Activated CD8-positive, alpha-beta memory T cell treated with anti-CD3 and anti-CD28 coated beads for 36 hours (primary cell): ENCODE measurements around the gene MACROD2. TPM values are rescaled to one million over a fixed set of nuclear protein-coding genes. Genes with fewer than 3 reads are reported as not detected.

Experiments used
- CTCF ChIA-PET: fragments of 350-600 bp; sonication (Branson Sonifier 250); formaldehyde crosslinking; loops from one replicate; lab custom pipeline; 2021; ENCODE audit warnings: antibody characterized with exemption; lab: Charles Lee
- POLR2A ChIA-PET: fragments of 350-600 bp; sonication (Branson Sonifier 250); formaldehyde crosslinking; loops from one replicate; lab custom pipeline; 2021; ENCODE audit warnings: antibody characterized with exemption; lab: Charles Lee
- total RNA-seq, 2 experiments: library from RNA; stranded (reverse); gene quantifications; one replicate each; pipeline ENCODE4 v1.2.3, GENCODE V29; 2021

MACROD2 gene
- total RNA-seq, 2 experiments from 2014 or later = not detected

DNA sequence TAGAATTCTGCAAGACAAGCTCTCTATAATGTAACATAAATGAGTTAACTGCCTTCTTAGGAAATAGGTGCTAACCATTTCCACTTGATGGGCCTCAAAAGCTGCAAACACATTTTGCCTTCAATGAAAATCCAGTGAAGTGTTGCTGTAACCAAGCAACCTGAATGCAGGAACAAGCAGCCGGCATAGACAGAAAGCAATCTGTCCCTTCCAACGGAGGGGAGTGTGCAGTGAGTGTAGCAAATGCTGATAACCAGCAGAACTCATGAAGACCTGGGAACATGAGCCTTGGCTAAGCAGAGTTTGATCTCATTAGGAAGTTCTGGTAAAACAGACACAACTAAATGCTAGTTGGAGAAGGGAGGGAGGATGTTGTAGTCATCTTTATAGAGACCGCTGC lies 1880.1 kb downstream of the MACROD2 start:
- ChIA-PET POLR2A (no interaction called here), CTCF (no interaction called here)

DNA sequence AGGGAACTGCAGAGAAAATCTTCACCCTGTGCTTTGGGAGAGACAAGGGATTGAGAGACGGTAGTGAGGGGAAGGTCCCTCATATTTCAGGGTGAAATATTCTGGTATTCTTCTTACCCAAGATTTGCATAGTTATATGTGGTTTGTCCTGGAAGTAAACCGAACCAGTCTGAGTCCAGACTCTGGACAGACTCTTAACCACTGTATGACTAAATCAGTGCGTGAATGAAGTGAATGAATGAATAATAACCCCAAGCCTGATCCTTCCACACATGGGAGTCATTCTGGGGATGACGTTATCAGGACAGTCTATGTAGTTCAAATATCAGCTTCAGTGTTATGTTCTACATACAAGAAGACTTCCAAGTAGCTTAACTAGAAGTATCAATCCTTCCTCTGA lies 1887.2 kb downstream of the MACROD2 start:
- ChIA-PET CTCF (no interaction called here), POLR2A (no interaction called here)

DNA sequence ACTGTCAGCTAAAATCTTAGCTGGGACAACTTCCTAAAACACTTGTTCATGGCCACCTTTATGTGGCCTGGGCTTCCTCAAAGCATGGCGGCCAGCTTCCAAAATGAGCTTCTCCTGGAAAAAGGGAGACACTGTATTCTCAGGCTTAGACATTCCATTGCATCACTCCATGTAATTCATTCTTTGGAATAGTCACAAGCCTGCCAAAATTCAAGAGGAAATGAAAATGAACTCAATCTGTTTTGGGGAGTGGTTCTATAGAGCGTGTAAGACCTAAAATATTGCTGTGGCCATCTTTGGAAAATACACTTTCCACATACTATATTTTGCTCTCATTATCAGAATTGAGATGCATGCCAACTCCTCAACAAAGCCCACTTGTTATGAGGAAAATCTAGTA lies 1890.9 kb downstream of the MACROD2 start:
- ChIA-PET POLR2A (no interaction called here), CTCF (no interaction called here)

DNA sequence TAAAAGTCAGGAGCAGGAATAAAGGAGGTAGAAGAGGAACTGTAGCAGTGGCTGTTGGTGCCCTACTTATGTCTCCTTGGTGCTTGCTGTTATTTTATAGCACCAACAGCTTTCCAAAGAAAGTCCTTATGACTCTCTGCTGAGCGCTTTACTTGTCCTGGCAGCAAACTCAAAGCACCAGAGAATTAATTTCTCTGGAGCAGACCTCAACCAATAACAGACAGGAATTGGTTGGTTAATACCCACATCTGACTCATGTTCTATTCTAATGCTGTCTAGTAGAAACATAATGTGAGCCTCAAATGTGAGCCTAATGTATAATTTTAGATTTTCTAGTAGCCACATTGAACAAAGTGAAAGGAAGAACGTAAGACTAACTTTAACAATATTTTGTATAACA lies 1892.1 kb downstream of the MACROD2 start:
- ChIA-PET CTCF (no interaction called here), POLR2A (no interaction called here)

DNA sequence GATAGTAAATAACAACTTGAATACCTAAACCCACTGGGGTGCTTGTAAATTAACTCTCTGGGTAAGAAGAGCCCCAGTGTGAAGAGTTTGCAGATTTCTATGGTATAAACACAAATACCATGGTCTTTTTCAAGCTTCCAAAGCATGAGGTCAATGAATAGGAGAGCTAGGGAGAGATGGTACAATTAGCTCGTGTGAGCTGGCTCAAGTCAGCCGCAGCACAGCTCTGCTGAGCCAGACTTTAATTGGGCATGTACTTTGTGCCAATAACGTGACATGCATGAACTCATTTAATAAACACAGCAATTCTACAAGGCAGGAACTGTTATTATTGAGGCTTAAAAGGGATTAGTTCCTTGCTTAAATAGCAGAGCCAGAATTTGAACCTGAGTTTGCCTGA lies 1893.7 kb downstream of the MACROD2 start:
- POLR2A ChIA-PET = no interaction called here

DNA sequence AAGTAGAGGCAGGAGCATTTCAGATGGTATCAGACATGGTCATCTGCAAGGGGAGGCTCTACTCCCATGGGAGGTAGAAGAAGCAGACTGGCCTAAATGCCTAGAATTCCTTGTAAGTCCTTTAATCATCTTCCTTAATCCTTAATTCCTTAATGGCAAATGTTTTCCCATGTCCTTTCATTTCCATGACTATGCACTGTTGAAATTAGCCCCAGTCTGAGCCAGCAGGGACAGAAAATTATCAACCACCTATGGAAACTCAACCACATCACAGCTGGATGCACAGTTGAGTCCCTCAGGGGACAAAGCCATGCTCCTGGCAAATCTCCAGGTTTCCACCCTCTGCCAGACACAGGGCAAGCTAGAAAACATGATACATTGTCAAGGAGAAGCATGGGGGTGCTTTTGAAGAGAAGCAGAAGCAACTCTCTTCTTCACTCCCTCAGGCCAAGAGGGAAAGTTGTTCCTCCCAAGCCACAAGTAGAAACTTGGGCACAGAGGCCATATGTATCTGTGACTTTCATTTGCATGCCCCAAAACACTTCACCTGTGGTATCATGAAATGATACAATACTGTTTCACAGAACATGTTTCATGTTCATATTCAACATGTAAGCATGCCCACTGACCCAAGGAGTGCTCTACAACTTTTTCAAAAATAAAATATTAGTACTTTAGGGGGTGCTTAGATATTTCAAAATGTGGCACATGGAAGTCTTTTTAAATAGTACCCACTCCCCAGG lies 1894.4 kb downstream of the MACROD2 start:
- POLR2A ChIA-PET = no interaction called here

More for the DNA sequence above, 1893.7 kb downstream of the MACROD2 start:
- CTCF ChIA-PET = no interaction called here

DNA sequence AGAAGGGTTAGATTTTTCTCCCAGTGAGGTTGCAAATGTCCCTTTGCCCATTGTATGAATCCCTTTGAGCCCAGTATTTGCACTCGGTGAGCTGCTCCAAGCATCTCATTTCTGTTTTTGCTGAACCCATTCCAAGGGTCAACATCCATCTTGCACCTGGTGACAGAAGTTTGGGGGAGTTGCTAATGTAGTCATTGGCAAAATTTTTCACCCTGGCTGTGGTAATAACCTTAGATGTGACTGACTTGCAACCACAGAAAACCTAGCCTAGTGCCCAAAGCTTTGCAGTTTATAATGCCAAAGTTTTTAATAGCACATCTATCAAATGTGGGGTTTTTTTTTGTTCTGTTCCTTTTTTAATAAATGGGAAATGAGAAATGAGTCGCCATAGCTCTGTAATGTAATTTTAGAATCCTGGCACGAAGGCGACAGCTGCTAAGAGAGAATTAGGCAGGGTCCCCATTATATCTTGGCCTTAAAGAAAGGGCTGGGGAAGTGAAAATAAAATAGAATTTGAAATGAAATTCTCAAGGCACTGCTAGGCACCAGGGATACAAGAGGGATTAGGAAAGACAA lies 1895.2 kb downstream of the MACROD2 start:
- POLR2A ChIA-PET = no interaction called here
- CTCF ChIA-PET = no interaction called here

More for the DNA sequence above, 1894.4 kb downstream of the MACROD2 start:
- CTCF ChIA-PET = no interaction called here

DNA sequence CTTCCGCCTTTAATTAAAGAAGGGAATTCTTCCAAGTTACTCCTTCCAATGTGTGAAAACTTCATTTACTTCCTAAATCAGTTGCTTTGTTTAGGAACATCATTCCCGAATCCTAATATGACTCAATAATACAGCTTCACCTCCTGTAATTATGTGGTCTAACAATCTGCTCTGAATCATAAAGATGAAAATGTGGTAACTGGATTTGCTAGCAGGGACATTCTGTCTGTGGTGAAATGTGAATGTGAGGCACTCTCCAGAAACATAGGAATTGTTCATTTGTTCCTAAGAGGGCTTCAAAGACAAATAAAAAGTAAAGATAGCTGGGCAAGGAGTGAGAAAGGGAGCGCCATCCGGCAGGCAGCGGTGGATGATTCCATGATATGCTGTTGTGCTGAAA lies 1899.8 kb downstream of the MACROD2 start:
- ChIA-PET CTCF (no interaction called here), POLR2A (no interaction called here)

DNA sequence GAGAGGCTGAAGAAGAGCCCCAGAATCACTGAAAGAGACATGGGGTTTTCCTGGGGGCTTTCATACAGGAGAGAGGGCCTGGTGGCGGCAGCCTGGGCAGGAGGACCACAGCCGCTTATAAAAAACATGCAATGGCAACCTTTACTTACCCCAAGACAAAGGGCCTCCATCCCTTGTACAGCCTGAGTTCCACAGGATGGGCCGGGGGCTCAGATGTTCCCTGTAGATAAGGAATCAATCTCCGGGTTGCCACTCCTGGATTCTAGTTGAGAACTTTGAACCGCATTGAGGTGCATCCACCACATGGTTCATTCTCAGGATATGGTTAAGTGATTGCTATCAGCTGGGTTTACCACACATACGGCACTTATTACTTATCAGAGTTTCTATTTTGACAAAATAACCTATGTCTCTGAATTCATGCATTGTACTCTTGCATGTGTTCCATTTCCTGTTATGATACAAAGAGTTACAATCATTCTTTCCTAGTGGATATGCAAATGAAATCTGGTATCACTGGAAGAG lies 1900.3 kb downstream of the MACROD2 start:
- ChIA-PET POLR2A (no interaction called here), CTCF (no interaction called here)

DNA sequence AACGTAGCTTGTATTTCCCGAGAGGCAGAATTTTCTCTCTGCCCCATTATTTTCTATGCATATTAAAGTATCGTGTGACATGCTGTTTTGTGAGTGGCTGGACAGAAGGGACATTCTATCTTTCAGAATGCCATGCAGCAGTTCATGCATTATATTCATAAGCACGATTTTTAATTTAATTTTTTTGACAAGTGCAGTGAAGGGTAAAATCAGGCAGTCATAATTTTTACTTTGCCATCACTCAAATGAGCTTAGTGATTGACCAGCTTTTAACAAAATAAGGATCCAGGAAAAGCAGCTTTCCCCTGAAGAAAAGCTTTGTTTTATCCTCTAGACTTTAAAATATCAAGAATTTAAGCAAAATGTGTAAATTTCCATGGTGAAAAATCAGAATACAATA lies 1904.7 kb downstream of the MACROD2 start:
- CTCF ChIA-PET = no interaction called here

DNA sequence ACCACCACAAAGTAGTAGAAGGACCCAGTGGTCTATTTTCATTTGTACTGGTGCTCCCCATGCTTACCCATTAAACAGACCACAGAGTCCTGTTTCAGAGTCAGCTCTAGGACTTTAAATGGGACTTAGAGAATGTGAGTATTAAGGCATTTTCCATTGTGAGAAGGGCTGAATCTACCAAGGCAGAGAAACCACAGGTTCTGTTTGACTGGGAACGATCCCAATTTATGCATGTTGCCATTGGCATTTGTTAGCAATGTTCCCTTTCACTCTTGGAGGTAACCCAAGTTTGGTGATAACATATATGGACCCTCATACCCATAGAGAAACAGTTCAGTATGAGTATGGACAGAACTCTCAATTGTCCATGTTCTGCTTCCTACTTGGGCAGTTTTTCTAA lies 1905.1 kb downstream of the MACROD2 start:
- POLR2A ChIA-PET = no interaction called here
- CTCF ChIA-PET = no interaction called here

More for the DNA sequence above, 1904.7 kb downstream of the MACROD2 start:
- POLR2A ChIA-PET = no interaction called here

DNA sequence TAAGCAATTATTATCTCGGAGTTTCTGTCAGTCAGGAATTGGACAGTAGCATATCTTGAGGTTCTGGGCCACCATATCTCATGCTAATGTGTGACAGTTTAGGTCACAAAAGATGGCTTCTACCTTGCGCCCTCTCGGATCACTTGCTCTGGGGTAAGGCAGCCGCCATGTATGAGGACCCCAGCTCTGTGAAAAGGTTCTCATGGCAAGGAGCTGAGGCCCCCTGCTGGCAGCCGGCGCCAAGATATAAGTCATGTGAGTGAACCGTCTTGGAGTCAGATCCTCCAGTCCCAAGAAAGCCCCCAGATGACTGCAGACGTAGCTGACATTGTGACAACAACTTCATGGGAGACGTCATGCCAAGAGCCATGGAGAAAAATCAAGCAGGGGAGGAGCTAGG lies 1907.2 kb downstream of the MACROD2 start:
- CTCF ChIA-PET = no interaction called here
- POLR2A ChIA-PET = no interaction called here

DNA sequence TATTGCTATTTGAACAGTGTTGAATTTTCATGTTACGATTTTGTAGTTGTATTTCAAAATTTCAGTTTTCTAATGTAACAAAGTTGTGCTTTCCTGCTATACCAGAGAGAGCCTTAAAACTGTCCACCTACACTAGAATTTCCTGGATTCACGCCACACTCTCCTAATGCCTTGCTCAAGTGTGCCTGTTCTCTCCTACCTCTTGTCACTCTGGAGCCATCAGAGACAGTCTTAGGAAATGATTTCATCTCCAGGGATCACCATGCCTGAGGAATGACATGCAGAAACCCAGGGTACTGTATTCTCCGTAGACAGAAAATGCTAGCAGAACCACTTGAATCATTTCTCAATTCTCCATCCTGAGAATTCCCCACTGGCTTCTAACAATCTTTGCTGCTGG lies 1910.3 kb downstream of the MACROD2 start:
- POLR2A ChIA-PET = no interaction called here
- CTCF ChIA-PET = no interaction called here

DNA sequence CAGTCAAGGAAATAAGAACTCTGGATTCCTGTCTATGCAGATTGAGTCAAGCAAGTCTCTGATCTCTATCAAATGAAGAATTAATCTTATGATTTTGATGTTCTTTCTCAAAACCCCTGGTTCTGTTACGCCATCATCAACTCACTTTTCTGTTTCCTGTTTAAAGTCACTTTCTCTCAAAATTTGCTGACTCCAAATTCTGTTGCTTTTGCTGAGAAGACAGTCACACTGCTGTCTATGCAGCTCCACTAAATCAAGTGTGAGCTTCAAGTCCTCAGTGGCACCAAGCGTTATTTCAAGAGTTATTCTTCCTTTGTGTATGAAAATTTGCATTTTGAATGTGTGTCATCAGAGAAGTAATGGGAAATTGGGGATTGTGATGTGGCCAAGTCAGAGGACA lies 1914.7 kb downstream of the MACROD2 start:
- CTCF ChIA-PET = interaction anchor here (0.7 kb wide), 1 partner anchor 16 kb away, joined by 3 read pairs; no protein-coding TSS in a partner anchor
- POLR2A ChIA-PET = no interaction called here

DNA sequence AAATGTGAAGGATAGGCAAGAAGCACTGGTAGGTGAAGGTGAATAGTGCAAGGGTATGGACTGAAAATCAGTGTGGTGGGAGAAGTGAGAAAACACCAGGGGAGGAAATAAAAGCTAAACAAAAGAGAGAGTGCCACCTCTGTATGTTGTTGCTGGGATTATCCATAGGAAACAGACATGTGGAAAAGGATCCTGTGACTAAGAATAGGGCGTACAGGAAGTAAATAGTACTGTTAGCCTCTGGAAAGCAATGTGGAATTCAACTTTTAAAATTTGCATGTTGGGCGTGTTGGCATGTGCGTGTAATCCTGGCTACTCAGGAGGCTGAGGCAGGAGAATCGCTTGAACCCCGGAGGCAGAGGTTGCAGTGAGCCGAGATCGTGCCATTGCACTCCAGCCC lies 1916.3 kb downstream of the MACROD2 start:
- CTCF ChIA-PET = no interaction called here
- POLR2A ChIA-PET = no interaction called here

DNA sequence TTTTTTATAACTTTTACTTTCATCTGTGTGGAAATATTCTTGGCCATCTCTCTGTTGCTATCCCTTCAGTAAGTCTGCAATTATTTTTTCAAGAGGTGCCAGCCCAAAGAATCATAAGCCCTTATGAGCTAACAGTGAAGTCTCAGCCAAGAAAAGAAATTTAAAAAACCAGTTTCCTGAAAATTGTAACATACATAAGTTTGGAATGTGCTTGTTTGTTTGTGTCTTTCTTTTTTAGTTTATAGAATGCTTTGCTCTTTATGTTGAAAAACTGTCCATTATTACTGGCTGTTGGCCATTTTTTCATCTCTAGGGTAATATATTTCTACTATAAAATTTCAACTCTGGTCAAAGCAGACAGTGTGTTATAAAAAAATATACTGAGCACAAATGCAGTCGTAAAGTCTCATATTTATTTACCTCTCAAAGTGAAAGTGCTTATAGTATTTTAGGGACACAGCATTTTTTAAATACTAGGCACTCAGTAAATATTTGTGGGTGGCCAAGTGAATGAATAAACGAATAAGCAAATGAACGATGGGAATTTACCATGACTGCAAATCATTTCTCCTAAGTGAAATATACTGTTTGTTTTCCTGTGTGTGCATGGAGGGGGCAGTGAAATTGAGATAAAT lies 1918.2 kb downstream of the MACROD2 start:
- CTCF ChIA-PET = no interaction called here
- POLR2A ChIA-PET = no interaction called here

DNA sequence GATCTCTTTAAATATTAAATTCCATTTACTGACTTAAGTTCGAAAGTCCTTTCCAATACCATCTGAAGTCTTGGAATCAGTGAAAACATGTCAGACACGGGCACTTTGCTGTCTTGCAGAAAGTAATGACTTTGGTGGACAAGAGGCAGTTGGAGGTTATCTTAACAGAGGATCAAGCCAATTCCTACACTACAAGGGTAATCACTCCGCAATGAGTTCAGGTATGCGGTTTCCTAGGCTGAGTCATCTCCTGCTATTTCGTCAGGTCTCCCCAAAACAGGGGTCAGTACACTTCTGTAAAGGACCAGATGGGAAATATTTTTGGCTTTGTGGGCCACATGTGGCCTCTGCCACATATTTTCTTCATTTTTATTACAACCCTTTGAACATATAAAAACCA lies 1921.3 kb downstream of the MACROD2 start:
- ChIA-PET CTCF (no interaction called here), POLR2A (no interaction called here)

DNA sequence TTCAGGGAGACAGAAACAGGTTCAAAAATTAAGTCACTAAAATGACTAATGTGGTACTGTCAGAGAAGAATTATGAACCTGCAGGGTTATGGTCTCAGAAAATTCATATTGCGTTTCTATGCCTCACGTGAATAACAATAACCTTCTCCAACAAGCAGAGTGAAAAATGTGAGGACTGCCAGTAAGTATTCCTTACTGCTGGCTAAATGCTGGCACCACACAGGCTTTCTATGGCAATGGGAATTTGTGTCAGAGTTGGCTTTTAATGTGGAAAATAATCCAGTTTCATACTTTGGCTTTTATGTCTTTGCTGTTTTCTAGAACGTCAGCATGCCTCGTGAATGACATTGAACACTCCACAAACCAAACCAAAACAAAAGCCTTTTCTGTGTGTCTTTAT lies 1922.0 kb downstream of the MACROD2 start:
- POLR2A ChIA-PET = no interaction called here
- CTCF ChIA-PET = no interaction called here

DNA sequence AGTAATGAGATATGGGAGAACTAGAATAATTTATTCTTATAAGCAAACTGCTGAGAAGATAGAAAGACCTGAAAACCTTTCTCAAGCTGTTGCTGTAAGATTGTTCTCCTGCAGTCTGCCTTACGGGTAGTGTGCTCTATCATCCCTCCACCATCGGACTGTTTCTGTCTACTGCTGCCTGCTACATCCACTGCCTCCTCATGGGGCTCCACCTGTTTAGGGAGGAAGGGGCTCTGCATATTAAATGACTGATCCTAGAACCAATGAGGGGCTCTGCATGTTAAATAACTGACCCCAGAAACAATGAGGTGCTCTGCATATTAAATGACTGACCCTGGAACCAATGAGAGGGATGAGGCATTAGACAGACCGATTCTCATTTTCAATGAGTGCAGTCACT lies 1923.3 kb downstream of the MACROD2 start:
- ChIA-PET CTCF (no interaction called here), POLR2A (no interaction called here)

DNA sequence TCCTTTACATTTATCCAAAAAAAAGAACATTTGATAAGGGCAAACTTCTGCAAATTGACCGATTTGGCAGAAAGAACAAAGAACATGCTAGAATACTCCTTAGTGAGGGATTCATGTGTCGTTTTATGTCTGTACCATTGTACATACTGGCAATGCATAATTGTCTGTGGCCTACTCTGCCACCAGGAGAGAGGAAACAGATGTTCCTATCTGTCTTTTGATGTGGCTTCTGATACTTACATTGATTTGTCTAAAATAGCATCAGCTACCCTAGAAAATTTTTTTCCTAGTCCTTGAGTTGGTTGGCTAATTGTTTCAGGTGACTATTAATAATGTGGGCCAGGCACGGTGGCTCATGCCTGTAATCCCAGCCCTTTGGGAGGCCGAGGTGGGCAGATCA lies 1923.8 kb downstream of the MACROD2 start:
- CTCF ChIA-PET = no interaction called here
- POLR2A ChIA-PET = no interaction called here

DNA sequence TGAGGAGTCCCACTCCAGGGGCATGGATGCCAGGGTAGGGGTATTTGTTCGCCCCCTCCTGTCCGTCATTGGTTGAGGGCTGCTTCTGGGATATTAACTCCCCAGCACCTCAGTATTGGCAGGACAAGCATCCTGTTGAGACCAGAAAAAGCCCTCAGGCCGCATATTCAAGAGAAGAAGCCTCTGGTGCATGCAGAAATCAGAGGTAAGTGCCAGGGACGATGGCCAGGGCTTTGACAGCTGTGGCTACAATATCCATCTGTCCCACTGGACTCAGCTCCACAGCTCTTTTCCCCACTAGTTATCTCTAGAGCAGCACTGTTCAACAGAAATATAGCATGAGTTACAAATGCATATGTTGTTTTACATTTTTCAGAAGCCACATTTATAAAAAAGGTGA lies 1926.6 kb downstream of the MACROD2 start:
- CTCF ChIA-PET = no interaction called here
- POLR2A ChIA-PET = no interaction called here
